Right kidney (tissue), 1 donor: ENCODE measurements around the gene ATAT1.

Experiments used
- DNase-seq: peaks from one replicate; pipeline ENCODE4 v3.0.0-alpha.2; 2016

The ATAT1 gene

GRCh38 chr6:30683183-30683979 lies 56.7 kb downstream of the ATAT1 start:
- no peak for DNase-seq

DNA sequence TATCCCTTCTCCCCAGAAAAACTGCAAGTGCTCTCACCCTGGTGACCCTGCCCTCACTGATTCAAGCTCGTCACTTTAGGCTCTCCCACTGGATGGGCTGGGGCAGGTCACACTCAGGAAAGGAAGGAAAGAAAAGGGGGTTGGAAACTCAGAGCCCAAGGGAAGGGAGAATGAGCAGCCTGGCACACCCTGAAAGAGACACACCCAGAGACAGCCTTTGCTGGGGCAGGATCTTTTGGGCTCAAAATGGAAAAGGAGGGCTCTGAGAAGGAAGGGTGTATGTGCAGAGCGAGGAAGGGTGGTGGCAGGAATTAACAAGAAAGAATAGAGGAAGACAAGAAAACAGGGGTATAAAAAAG lies 57.3 kb downstream of the ATAT1 start:
- no peak for DNase-seq

GRCh38 chr6:30684386-30685156 lies 57.9 kb downstream of the ATAT1 start:
- DNase-seq: no peak

DNA sequence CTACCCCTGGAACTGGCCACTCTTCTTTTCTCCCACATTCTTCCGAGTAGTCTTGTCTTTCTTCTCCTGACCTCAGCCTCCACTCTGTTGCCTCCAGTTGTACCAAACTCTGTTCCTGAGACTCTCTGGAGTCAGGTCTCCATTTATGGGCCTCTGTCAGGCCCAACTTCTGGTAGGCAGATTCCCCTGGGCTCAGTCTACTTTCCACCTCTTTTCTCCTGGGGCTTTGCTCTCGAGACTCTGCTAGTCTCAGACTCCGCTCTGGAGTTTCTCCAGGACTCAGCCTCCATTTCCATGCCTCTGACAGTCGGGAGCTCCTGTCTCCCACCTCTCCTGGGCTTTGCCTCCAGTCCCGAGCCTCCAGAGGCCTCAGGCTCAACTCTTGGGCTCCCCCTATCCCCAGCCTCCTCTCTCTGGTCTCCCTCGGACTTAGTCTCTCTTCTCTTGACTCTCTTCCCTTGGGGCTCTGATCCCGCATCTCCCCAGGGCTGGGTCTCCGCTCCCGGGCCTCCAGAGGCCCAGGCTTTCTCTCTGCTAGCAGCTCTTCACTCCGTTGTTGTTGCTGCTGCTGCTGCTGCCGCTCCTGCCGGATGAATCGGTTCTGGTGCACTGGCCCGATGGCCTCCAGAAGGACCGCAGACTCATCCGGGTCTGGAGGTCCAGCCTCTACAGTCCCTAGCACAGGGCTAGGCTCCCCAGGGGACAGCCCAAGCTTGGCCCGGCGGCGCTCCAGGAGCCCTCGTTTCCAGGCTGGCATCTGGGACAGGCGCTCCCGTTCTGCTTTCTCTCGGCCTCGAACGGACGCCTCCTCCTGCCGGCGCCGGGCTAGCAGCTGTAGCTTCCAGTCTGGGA lies 58.7 kb downstream of the ATAT1 start:
- DNase-seq: no peak

GRCh38 chr6:30686009-30686907 lies 59.6 kb downstream of the ATAT1 start, which contains the start of gene PPP1R18:
Gene PPP1R18, minus strand, starts transcription at chr6:30686645. Its CDS starts 627 bp downstream, at chr6:30686018.
- DNase-seq: peak; percentile 68

DNA sequence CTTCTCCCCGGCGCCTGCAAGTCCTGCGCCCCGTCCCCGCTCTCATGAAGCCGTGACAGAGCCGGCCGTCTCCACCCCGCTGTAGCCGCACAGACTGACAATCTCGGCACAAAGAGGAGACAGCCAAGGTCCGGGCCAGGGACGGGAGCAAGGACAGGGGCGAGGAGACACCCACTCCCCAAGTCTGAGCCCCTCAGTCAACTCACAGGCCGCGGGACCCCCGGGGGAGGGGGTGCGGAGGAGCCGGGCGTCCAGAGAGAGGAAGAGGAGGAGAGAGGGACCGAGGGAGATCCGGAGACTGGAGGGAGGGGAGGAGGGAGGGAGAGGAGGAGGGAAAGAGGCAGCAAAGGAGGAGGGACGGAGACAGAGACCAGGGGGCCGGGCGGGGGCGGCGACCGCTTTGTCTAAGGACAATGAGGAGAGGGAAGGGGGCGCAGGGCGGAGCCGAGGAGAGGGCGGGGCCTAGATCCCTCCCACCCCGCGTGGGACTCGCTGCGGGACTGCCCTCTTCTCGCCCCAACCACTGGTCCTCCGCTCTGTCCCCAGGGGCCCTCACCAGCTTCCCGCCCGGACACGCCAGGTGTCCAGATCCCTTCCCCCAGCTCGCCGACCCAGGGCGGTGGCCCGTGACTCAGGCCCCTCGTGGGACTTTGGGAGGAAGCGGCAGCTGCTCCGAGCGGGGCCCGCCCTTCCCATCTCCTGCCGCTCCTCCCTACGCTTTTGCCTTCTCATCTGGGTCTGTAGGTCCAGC lies 60.4 kb downstream of the ATAT1 start:
- peak; percentile 90 for DNase-seq

DNA sequence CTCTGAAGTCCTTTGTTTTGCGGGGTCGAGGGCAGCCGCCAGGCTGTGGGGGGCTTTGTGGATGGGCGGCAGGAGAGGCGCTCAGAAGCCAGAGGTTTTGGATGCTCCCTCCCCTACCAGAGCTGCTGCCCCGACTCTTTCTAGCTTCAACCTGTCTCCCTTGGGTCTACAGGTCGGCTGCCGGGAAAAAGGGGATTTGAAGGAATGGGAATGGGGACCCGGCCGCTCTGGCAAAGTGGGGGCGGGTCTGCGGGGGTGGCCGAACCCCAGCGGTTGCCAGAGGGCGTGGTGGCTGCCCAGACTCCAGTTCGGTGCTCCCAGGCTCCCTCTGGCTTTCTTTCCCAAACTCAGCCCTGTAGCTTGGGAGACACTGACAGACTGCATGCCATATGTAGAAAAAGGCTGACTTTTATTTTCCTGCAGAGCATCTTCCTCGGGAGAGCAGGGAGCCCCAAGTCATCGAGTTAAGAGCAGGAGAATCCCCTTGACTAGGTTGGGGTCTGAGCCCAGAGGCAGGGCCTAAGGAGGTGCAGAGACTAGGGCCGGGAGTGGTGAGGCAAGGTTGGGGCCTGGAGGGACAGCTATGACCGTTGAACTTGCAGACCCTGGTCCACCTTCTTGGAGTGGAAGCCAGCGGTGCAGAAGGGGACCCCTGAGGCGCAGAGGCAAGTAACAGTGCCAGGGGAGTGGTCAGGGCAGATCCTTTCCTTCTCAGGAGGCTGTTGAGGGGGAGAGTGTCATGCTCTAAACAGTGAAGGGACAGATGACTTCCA lies 61.2 kb downstream of the ATAT1 start:
- no peak for DNase-seq

- DNase-seq: no peak
Measured at GRCh38 chr6:30688569-30688968, 61.9 kb downstream of the ATAT1 start.

- no peak for DNase-seq
Measured at GRCh38 chr6:30689022-30689865, 62.6 kb downstream of the ATAT1 start.

GRCh38 chr6:30689985-30690384 lies 63.3 kb downstream of the ATAT1 start:
- no peak for DNase-seq

GRCh38 chr6:30690403-30691207 lies 63.9 kb downstream of the ATAT1 start, which contains the start of gene NRM:
Gene NRM, minus strand, starts transcription at chr6:30690984. Its CDS starts 10 bp downstream, at chr6:30690974.
- peak; percentile 96 for DNase-seq

DNA sequence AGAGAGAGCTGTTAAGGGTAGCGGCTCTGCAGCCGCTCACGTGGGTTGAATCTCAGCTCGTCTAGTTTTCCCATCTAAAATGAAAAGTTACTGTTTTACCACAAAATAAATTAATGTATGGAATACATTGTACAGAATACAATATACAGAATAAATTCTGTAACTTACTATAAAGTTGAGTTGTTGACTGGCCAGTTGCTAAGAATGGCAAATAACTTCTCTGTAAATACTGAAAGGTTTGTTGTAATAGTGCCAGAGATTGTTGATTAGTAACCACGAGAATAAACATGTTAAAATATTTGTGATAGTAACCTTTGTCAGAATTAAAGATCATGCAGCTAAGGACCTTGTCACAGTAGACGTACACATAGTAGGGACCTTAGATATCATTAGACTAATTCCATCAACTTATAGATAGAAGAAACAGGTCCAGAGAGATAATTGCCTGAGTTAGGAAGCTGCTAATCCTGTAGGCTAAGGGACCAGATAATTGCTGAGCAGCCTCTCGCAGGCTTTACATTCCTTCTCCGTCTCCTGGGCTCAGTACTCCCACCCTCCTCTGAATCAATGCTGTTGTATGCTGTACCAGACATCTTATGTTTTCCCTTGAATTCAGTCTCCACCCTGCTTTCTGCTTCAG lies 64.7 kb downstream of the ATAT1 start:
- no peak for DNase-seq
